T-helper 9 cell (primary cell): ENCODE data around the gene PRIM1.
"Not testable (repeated sequence)": the region's sequence is repeated elsewhere in the genome, so short reads cannot be mapped to it uniquely, and the experiment has no call there.

Source experiments
- DNase-seq: peaks from one replicate; pipeline ENCODE4 v3.0.0-alpha.2; 2020

PRIM1 gene

GRCh38 chr12:56716458-56716857 lies 35.7 kb downstream of the PRIM1 start:
- no peak for DNase-seq

GRCh38 chr12:56715798-56716197 lies 36.3 kb downstream of the PRIM1 start:
- no peak for DNase-seq

GRCh38 chr12:56714431-56714929 lies 37.6 kb downstream of the PRIM1 start:
- DNase-seq: no peak

GRCh38 chr12:56713345-56713744 lies 38.8 kb downstream of the PRIM1 start:
- no peak for DNase-seq

- no peak for DNase-seq
Observed at GRCh38 chr12:56709759-56710376, 42.3 kb downstream of the PRIM1 start.

- not testable (repeated sequence) for DNase-seq
Observed at GRCh38 chr12:56704522-56704921, 47.6 kb downstream of the PRIM1 start.

GRCh38 chr12:56699020-56699661 lies 53.0 kb downstream of the PRIM1 start:
- no peak for DNase-seq

- DNase-seq: no peak
Observed at GRCh38 chr12:56695327-56696101, 56.6 kb downstream of the PRIM1 start.

GRCh38 chr12:56694161-56694560 lies 58.0 kb downstream of the PRIM1 start:
- no peak for DNase-seq

GRCh38 chr12:56688846-56689109 lies 63.3 kb downstream of the PRIM1 start:
- DNase-seq: no peak

GRCh38 chr12:56688129-56688845 lies 63.8 kb downstream of the PRIM1 start, which contains the start of gene PTGES3:
PTGES3 (minus strand) TSS chr12:56688284; CDS start chr12:56687999, 285 bp downstream.
- peak; percentile 95 for DNase-seq

GRCh38 chr12:56687223-56688128 lies 64.6 kb downstream of the PRIM1 start:
- peak; percentile 56 for DNase-seq

- no peak for DNase-seq
Observed at GRCh38 chr12:56684745-56685359, 67.3 kb downstream of the PRIM1 start.

- no peak for DNase-seq
Observed at GRCh38 chr12:56682323-56682722, 69.8 kb downstream of the PRIM1 start.
